Omental fat pad (tissue), 4 donors: ENCODE measurements around the gene PNO1. TPM values are rescaled to one million over a fixed set of nuclear protein-coding genes. Genes with fewer than 3 reads are reported as not detected.
"Not testable (repeated sequence)": the region's sequence is repeated elsewhere in the genome, so short reads cannot be mapped to it uniquely, and the experiment has no call there.

Experiments used
- ATAC-seq: fragments of 150-250 bp; one replicate; pipeline ENCODE4 v1.9.1; 2016; ENCODE audit warnings: mild to moderate bottlenecking, moderate library complexity; ENCODE audit not compliant: low FRiP score
- DNase-seq: peaks from one replicate; pipeline ENCODE4 v3.0.0-alpha.2; 2019; ENCODE audit warnings: low spot score
- total RNA-seq, 4 donors: library from RNA; depleted of rRNA; stranded (reverse); fragments of >200 nt; gene quantifications; one replicate each; pipeline ENCODE4 v1.1.0, GENCODE V29; 2016
- TF ChIP-seq, protein P1 (sequence below), 3 donors: fragments of 450-650 bp; IDR thresholded peaks; one replicate each; pipeline ENCODE4 v1.5.1; 2016 to 2017; ENCODE audit warnings: antibody characterized with exemption in 3 of 3, mild to moderate bottlenecking in 3 of 3, moderate library complexity in 2 of 3

PNO1 gene
- total RNA-seq, 4 donors from 2014 or later, result 13.4 to 65.9 (median 21.9) TPM

DNA sequence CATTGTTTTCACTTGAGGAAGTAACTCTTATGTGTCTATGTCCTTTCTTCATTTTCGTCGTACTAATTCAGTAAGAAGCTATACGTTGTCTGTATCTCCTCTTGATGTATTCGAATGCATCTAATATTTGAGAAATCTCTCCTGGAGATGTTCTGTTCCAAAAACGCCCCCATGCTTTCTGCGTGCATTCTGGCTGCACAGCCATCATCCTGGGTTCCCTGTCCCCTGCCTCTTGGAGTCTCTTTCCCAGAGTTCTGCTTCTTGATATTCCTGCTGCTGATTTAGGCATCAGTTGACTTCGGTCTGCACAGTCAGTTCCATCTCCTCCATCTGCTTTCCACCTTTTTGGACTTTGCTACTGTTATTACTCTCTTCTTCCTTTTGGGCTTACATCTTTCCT lies 13.5 kb downstream of the PNO1 start:
- ATAC-seq (no peak), DNase-seq (no peak)
- TF ChIP-seq, protein P1, sequence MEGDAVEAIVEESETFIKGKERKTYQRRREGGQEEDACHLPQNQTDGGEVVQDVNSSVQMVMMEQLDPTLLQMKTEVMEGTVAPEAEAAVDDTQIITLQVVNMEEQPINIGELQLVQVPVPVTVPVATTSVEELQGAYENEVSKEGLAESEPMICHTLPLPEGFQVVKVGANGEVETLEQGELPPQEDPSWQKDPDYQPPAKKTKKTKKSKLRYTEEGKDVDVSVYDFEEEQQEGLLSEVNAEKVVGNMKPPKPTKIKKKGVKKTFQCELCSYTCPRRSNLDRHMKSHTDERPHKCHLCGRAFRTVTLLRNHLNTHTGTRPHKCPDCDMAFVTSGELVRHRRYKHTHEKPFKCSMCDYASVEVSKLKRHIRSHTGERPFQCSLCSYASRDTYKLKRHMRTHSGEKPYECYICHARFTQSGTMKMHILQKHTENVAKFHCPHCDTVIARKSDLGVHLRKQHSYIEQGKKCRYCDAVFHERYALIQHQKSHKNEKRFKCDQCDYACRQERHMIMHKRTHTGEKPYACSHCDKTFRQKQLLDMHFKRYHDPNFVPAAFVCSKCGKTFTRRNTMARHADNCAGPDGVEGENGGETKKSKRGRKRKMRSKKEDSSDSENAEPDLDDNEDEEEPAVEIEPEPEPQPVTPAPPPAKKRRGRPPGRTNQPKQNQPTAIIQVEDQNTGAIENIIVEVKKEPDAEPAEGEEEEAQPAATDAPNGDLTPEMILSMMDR (IDR thresholded peaks at IDR 0.05), result no peak

DNA sequence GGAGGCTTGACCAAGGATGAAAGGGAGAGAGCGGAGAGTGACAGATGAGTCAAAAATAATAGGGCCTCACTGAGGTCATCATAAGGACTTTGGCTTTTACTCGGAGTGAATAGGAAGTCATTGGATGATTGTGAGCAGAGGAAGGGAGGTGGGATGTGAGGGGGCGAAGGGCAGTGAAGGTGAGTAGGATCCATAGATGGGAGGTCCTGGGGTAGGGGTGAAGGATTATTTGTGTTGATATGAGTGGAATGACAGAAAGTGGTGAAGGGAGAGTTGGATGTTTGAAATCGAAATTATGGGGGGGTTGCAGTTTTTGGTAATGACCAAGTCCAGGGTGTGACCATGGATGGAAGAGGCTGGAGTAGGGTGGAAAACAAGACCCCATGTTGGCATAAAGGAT lies 14.0 kb downstream of the PNO1 start:
- ATAC-seq, result no peak
- TF ChIP-seq, protein P1 (IDR thresholded peaks at IDR 0.05), result no peak

DNA sequence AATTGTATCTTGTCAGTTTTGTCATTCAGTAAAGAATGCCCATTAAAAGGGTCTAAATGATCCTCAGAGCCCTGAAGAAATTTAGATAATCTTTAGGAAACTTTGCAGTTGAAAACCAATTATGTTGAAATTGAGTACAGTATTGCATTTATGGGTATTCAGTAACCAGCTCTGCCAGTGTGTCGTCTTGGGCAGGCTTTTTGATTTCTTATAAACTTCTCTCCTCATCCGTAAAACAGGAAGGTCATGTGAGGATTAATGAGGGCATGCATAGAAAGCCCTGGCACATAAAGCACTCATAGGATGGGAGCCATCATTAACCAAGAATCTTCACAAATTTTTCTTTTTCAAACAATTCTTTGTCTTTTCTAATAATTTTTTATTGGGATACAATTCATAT lies 14.8 kb downstream of the PNO1 start:
- ATAC-seq (no peak), DNase-seq (no peak)
- TF ChIP-seq, protein P1 (IDR thresholded peaks at IDR 0.05), result no peak

More for the DNA sequence above, 14.0 kb downstream of the PNO1 start:
- DNase-seq, result no peak

DNA sequence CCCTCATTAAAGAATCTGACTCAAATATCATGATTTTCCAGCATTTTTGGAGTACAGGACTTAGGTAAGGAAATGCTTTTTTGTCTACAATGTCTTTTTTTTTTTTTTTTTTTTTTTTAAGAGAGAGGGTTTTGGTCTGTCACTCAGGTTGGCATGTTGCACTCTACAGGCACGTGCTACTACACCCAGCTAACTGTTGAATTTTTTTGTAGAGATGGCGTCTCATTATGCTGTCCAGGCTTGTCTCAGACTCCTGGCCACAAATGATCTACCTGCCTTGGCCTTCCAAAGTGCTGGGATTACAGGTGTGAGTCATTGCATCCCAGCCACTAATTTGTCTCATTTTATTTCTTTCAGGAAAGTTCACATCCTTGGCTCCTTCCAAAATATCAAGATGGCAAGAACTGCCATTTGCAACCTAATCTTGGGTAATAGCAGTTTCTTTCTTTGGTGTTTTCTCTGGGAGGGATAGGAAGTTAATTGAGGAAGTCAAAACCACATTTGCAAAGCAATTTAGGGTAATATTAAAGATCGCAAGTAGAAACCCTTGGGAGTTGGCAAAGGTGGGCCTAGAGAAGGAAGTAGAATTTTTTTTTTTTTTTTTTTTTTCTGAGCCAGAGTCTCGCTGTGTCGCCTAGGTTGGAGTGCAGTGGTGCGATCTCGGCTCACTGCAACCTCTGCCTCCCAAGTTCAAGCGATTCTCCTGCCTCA lies 15.5 kb downstream of the PNO1 start:
- no peak for DNase-seq
- TF ChIP-seq, protein P1 (IDR thresholded peaks at IDR 0.05), result no peak
- no peak for ATAC-seq

DNA sequence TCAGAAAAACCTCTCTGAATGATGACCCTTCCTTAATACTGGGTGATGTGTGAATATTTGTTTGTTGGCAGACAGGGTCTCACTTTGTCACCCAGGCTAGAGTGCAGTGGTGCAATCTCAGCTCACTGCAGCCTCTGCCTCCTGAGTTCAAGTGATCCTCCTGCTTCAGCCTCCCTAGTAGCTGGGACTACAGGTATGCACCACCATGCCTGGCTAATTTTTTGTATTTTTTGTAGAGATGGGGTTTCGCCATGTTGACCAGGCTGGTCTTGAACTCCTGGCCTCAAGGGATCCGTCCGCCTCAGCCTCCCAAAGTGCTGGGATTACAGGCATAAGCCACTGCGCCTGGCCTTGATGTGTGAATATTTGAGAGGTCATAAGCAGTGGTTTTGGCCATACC lies 17.5 kb downstream of the PNO1 start:
- ATAC-seq, DNase-seq: not testable (repeated sequence)

DNA sequence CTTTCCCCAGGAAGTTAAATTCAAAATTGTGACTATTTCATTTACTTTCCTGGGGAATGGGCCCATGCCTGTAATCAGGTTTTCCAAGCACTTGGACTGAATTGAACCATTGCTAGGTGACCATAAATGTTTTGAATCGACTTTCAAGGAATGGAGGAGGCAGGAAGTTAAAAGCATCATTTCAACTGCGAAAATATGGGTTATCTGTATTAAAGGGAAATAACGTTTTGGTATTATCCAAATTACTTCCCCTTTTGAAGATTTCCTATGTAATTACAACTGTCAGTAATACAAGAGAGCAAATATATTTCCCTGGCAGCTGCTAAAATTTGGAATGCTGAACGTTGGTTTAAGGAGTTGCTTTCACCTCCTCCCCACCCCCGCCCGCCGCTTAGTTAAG lies 19.0 kb downstream of the PNO1 start:
- DNase-seq (no peak), ATAC-seq (no peak)
- TF ChIP-seq, protein P1 (IDR thresholded peaks at IDR 0.05), result no peak

DNA sequence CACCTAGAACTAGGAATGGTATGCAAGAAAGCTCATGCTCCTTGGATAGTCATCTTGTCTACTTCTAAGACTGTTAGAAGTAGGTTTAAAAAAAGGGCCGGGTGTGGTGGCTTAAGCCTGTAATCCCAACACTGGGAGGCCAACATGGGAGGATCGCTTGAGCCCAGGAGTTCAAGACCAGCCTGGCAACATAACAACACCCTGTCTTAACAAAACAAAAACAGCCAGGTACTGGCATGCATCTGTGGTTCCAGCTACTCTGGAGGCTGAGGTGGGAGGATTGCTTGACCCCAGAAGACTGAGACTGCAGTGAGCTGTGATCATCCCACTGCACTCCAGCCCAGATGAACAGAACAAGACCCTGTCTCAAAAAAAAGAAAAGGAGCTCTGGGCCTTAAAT lies 19.9 kb downstream of the PNO1 start:
- no peak for DNase-seq
- TF ChIP-seq, protein P1 (IDR thresholded peaks at IDR 0.05), result no peak
- ATAC-seq, result no peak
